Trophoblast cell (in vitro differentiated cells and primary cell): Measurements from ENCODE around the gene BRSK1.
A peak's percentile ranks its signal among the peaks of the same experiment; 100 is the strongest.

Experiments
- DNase-seq, 2 donors: peaks; one replicate each; pipeline ENCODE4 v3.0.0-alpha.2; 2016
- H2AFZ ChIP-seq: 2 replicates; pipeline ENCODE4 v1.6.1; 2013; ENCODE audit warnings: low read length, moderate library complexity, mild to moderate bottlenecking; ENCODE audit not compliant: insufficient read depth, poor library complexity
- H2AK5ac ChIP-seq: 2 replicates; pipeline ENCODE4 v1.6.1; 2013; ENCODE audit warnings: mild to moderate bottlenecking, low read length
- H2BK120ac ChIP-seq: 2 replicates; pipeline ENCODE4 v1.6.1; 2013; ENCODE audit warnings: low read length, mild to moderate bottlenecking, moderate library complexity; ENCODE audit not compliant: insufficient read depth, poor library complexity
- H2BK12ac ChIP-seq: 2 replicates; pipeline ENCODE4 v1.6.1; 2013; ENCODE audit warnings: mild to moderate bottlenecking, low read length, moderate library complexity
- H2BK5ac ChIP-seq: 2 replicates; pipeline ENCODE4 v1.6.1; 2013; ENCODE audit warnings: low read length, low read depth, moderate library complexity, mild to moderate bottlenecking; ENCODE audit not compliant: poor library complexity
- H3K14ac ChIP-seq: 2 replicates; pipeline ENCODE4 v1.6.1; 2013; ENCODE audit warnings: mild to moderate bottlenecking, low read length
- H3K18ac ChIP-seq: 2 replicates; pipeline ENCODE4 v1.6.1; 2013; ENCODE audit warnings: mild to moderate bottlenecking, low read length
- H3K23ac ChIP-seq: 2 replicates; pipeline ENCODE4 v1.6.1; 2013; ENCODE audit warnings: low read length
- H3K27ac ChIP-seq: 2 replicates; pipeline ENCODE4 v1.5.1; 2013; ENCODE audit warnings: low read depth, mild to moderate bottlenecking, inconsistent platforms, low read length, moderate library complexity
- H3K27me3 ChIP-seq: 2 replicates; pipeline ENCODE4 v1.6.1; 2013; ENCODE audit warnings: inconsistent platforms, mild to moderate bottlenecking, low read length, moderate library complexity; ENCODE audit not compliant: insufficient read depth
- H3K36me3 ChIP-seq, 2 experiments: 1 replicate in 1 of 2; 2 replicates in 1 of 2; pipeline ENCODE4 v1.6.1; 2013; ENCODE audit warnings: low read length in 2 of 2, mild to moderate bottlenecking in 2 of 2, moderate library complexity in 1 of 2; ENCODE audit not compliant: insufficient read depth in 2 of 2, control insufficient read depth in 1 of 2
- H3K4ac ChIP-seq: 2 replicates; pipeline ENCODE4 v1.6.1; 2013; ENCODE audit warnings: low read depth, mild to moderate bottlenecking, low read length, moderate library complexity
- H3K4me1 ChIP-seq, 2 experiments: 1 replicate in 1 of 2; 2 replicates in 1 of 2; pipeline ENCODE4 v1.6.1; 2013; ENCODE audit warnings: low read length in 2 of 2, mild to moderate bottlenecking in 2 of 2, moderate library complexity in 1 of 2; ENCODE audit not compliant: insufficient read depth in 2 of 2, control insufficient read depth in 1 of 2
- H3K4me2 ChIP-seq: 2 replicates; pipeline ENCODE4 v1.6.1; 2013; ENCODE audit warnings: inconsistent platforms, mild to moderate bottlenecking, low read length, moderate library complexity
- H3K4me3 ChIP-seq: 2 replicates; pipeline ENCODE4 v1.5.1; 2013; ENCODE audit warnings: mild to moderate bottlenecking, low read depth, low read length, inconsistent platforms
- H3K79me1 ChIP-seq: one replicate; pipeline ENCODE4 v1.6.1; 2013; ENCODE audit warnings: low read length
- H3K79me2 ChIP-seq: 2 replicates; pipeline ENCODE4 v1.6.1; 2013; ENCODE audit warnings: low read length, mild to moderate bottlenecking; ENCODE audit not compliant: control insufficient read depth, insufficient read depth, poor library complexity
- H3K9ac ChIP-seq: 2 replicates; pipeline ENCODE4 v1.6.1; 2013; ENCODE audit warnings: mild to moderate bottlenecking, low read length
- H3K9me3 ChIP-seq: 2 replicates; pipeline ENCODE4 v1.6.1; 2013; ENCODE audit warnings: low read depth, mild to moderate bottlenecking, control low read depth, inconsistent platforms, low read length; ENCODE audit not compliant: insufficient read depth
- H4K12ac ChIP-seq: 2 replicates; pipeline ENCODE4 v1.6.1; 2013; ENCODE audit warnings: low read depth, mild to moderate bottlenecking, low read length, moderate library complexity
- H4K8ac ChIP-seq: 2 replicates; pipeline ENCODE4 v1.6.1; 2013; ENCODE audit warnings: low read depth, mild to moderate bottlenecking, low read length, moderate library complexity
- H4K91ac ChIP-seq: one replicate; pipeline ENCODE4 v1.6.1; 2013; ENCODE audit warnings: low read depth, mild to moderate bottlenecking, low read length, moderate library complexity
- WGBS: extraction: QIAGEN DNeasy Blood & Tissue Kit; methylation state at CpG from one replicate; pipeline ENCODE4 v1.1.7; 2013; ENCODE audit warnings: missing lambda C conversion rate; ENCODE audit not compliant: insufficient read length, insufficient coverage; ENCODE audit errors: extremely low coverage; 5-methylcytosine and 5-hydroxymethylcytosine counted together

BRSK1 gene

DNA sequence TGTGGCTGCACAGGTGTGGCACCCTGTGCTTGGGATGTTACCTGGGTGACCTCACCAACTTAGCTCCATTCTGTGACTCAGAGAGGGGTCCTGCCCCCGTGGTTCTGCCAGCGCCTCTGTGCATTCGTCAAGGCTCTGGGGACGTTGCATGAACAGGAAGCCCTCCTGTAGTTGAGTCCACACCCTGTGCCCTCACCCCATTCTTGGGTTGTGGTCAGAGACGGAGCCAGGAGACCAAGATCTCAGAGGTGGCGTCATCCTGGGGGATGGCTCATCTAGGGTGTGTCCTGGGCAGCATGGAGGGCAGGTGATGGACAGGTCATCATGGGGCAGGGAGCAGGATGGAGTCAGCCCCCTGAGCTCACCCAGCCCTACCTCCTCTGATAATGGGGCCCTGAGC, 68.2 kb downstream of the BRSK1 start:
- H3K9ac ChIP-seq: no peak overlapping the region
- H3K14ac ChIP-seq: no peak overlapping the region
- no peak overlapping the region for H3K4me2 ChIP-seq
- H4K12ac ChIP-seq: no peak overlapping the region
- no peak overlapping the region for H4K8ac ChIP-seq
- peaks cover 8% of the 10 kb centered on the region for H3K9me3 ChIP-seq
- DNase-seq: no peak
- H2BK12ac ChIP-seq: no peak overlapping the region
- H3K4me3 ChIP-seq: no peak overlapping the region
- H3K27me3 ChIP-seq: peaks cover 16% of the 10 kb centered on the region
- no peak overlapping the region for H2AK5ac ChIP-seq
- no peak overlapping the region for H2BK5ac ChIP-seq
- peaks cover 6 to 21% of the 10 kb centered on the region in 2 experiments for H3K4me1 ChIP-seq
- H3K27ac ChIP-seq: no peak overlapping the region
- no peaks in the 10 kb centered on the region for H3K79me2 ChIP-seq
- peaks cover 9 to 11% of the 10 kb centered on the region in 2 experiments for H3K36me3 ChIP-seq
- no peak overlapping the region for H2AFZ ChIP-seq
- H3K79me1 ChIP-seq: peaks cover 1% of the 10 kb centered on the region
- no peak overlapping the region for H3K23ac ChIP-seq
- no peak overlapping the region for H3K18ac ChIP-seq
- no peak overlapping the region for H2BK120ac ChIP-seq
- no peak overlapping the region for H4K91ac ChIP-seq
- H3K4ac ChIP-seq: no peak overlapping the region
- no CpG with 5 or more reads among the region's 6 CpGs for WGBS

DNA sequence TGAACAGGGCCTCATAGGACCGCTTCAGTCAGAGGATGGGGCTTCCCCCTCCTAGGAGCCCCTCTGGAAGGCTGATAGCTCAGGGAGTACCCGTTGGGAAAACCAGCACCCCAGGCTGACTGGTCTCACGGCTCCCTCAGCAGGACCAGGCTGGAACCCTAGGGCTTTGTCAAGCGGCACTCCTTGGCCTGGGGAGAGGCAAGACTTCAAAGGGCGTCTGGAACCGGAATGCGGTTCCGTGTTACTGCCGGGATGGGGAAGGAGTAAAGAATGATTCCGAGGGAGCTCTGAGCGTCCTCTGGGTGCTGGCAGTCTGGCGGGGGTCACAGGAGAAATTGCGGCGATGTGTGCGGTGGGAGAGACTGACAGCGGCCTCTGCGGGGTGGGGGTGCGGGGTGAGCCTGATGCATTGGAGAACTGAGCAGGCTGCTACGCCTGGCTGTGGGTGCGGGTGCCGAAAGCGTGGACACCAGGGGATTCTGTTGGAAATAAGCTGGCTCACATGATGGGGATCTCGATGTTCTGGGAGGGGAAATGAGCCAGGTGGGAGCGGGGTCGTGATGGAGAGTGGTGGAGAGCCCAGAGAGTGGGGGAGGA, 68.8 kb downstream of the BRSK1 start:
- Histone ChIP-seq H3K79me1 (peaks cover 1% of the 10 kb centered on the region), H3K9me3 (peaks cover 8% of the 10 kb centered on the region), H3K27me3 (peaks cover 16% of the 10 kb centered on the region), H4K8ac (no peak overlapping the region), H2BK120ac (no peak overlapping the region), H4K12ac (no peak overlapping the region), H4K91ac (no peak overlapping the region), H3K36me3 (peaks cover 4 to 6% of the 10 kb centered on the region in 2 experiments), H3K14ac (no peak overlapping the region), H2AFZ (no peak overlapping the region), H3K18ac (no peak overlapping the region), H2AK5ac (no peak overlapping the region), H3K23ac (no peak overlapping the region), H3K4me3 (no peak overlapping the region), H3K4me1 (peaks cover 6 to 21% of the 10 kb centered on the region in 2 experiments), H3K9ac (no peak overlapping the region), H2BK5ac (no peak overlapping the region), H2BK12ac (no peak overlapping the region), H3K4ac (no peak overlapping the region), H3K27ac (no peak overlapping the region), H3K79me2 (no peaks in the 10 kb centered on the region), H3K4me2 (no peak overlapping the region)
- WGBS: no CpG with 5 or more reads among the region's 25 CpGs
- peak in 1 of 2 donors; percentile 30 for DNase-seq

DNA sequence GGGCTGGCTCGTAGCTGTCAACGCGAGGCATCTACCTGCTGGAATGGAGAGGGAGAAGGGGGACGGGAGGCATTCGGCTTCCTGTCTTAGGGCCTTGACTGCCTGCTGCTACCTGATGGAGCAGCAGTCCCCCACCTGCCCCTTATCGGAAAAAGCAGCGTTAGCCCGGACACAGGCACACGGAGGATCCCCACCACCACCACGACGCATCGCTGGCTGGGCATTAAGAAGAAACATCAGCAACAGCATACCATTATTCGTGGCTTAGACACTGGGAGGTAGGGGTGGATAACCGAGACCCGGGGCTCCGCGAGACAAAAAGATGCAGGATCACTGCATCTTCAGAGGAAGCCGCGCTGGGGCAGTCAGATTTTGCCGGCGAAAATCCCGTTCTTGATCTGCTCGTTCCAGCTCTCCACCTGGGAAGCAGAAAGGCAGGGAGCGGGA, 69.6 kb downstream of the BRSK1 start:
- peaks cover 2 to 4% of the 10 kb centered on the region in 2 experiments for H3K36me3 ChIP-seq
- H3K9me3 ChIP-seq: peaks cover 8% of the 10 kb centered on the region
- H3K4me3 ChIP-seq: peak overlapping the region; percentile 65
- H2BK12ac ChIP-seq: no peak overlapping the region
- DNase-seq: no peak
- peak overlapping the region; percentile 19 for H2AFZ ChIP-seq
- WGBS: no CpG with 5 or more reads among the region's 24 CpGs
- peaks cover 16% of the 10 kb centered on the region for H3K27me3 ChIP-seq
- peaks cover 6 to 18% of the 10 kb centered on the region in 2 experiments for H3K4me1 ChIP-seq
- no peak overlapping the region for H3K9ac ChIP-seq
- H3K27ac ChIP-seq: no peak overlapping the region
- H2AK5ac ChIP-seq: no peak overlapping the region
- no peak overlapping the region for H3K23ac ChIP-seq
- no peak overlapping the region for H3K4ac ChIP-seq
- no peak overlapping the region for H3K18ac ChIP-seq
- no peak overlapping the region for H4K12ac ChIP-seq
- H4K8ac ChIP-seq: no peak overlapping the region
- no peak overlapping the region for H2BK5ac ChIP-seq
- peak overlapping the region; percentile 82 for H3K4me2 ChIP-seq
- H3K14ac ChIP-seq: no peak overlapping the region
- no peaks in the 10 kb centered on the region for H3K79me2 ChIP-seq
- H3K79me1 ChIP-seq: peaks cover 1% of the 10 kb centered on the region
- H4K91ac ChIP-seq: no peak overlapping the region
- H2BK120ac ChIP-seq: no peak overlapping the region

DNA sequence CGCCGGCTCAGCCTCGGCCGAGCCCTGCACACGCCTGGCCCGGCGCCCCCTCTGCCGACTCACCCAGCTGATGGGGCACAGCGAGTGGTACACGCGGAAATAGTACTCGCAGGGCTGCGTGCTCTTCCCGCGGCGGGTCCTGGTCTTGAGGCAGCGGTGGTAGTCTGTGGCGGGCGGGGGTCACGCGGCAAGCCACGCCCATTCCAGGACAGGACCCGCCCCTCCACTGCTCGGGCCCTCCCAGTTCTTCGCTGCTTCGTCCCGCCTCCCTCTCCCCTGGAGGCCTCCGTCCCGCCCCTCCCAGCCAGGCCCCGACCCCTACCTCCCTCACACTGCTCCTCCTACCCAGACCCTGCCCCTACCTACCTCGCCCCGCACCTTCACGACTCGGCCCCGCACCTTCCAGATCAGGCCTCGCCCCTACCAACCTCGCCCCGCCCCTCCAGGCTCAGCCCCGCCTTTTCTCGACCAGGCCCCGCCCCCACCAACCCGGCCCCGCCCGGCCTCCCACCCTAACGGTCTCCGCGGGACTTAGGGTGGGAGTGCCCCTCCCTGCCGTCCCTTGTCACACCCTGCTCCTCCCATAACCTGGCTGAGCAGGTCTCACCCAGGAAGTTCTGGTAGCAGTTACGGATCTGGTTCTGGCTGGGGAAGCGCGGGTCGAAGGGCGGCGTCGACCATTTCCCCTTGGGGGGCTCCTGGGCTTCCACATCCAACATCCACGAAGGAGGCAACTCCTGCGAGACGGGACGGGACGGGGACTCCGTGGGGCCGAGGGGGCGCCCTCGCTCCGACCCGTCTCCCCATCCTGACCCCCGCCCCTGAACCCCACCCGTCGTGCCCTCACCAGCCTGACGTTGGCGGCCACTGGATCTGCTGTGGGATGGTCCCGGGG, 70.3 kb downstream of the BRSK1 start:
- H4K12ac ChIP-seq: no peak overlapping the region
- no peak overlapping the region for H3K4ac ChIP-seq
- H4K91ac ChIP-seq: no peak overlapping the region
- H3K9me3 ChIP-seq: peaks cover 8% of the 10 kb centered on the region
- no peak overlapping the region for H3K18ac ChIP-seq
- H3K4me2 ChIP-seq: peak overlapping the region; percentile 82
- H2AFZ ChIP-seq: peak overlapping the region; percentile 51
- no peak overlapping the region for H3K9ac ChIP-seq
- peak; percentile 30 to 56 for DNase-seq
- H2AK5ac ChIP-seq: no peak overlapping the region
- H3K4me3 ChIP-seq: peak overlapping the region; percentile 65
- H3K14ac ChIP-seq: no peak overlapping the region
- peaks cover 0 to 2% of the 10 kb centered on the region in 2 experiments for H3K36me3 ChIP-seq
- H3K4me1 ChIP-seq: peaks cover 4 to 15% of the 10 kb centered on the region in 2 experiments
- no peak overlapping the region for H3K23ac ChIP-seq
- H2BK5ac ChIP-seq: no peak overlapping the region
- H3K79me2 ChIP-seq: no peaks in the 10 kb centered on the region
- H2BK120ac ChIP-seq: no peak overlapping the region
- H3K27ac ChIP-seq: no peak overlapping the region
- no peak overlapping the region for H4K8ac ChIP-seq
- H2BK12ac ChIP-seq: no peak overlapping the region
- peaks cover 1% of the 10 kb centered on the region for H3K79me1 ChIP-seq
- WGBS: no CpG with 5 or more reads among the region's 72 CpGs
- peaks cover 16% of the 10 kb centered on the region for H3K27me3 ChIP-seq
